Adrenal gland (tissue), 12 donors: ENCODE data around the gene ARHGAP22. TPM values are rescaled to one million over a fixed set of nuclear protein-coding genes. Genes with fewer than 3 reads are reported as not detected.

Source experiments
- DNase-seq, 7 donors: peaks; one replicate each; pipeline ENCODE4 v3.0.0-alpha.2; 2019 to 2020
- H3K27ac ChIP-seq, 5 donors: fragments of 200-600 bp; sonication (generic) in 4 of 5; 1 replicate in 3 of 5; 2 replicates in 2 of 5; pipeline versions ENCODE4 v1.5.1 to v1.8.0; 2016 to 2020; ENCODE audit warnings: mild to moderate bottlenecking in 1 of 5
- H3K27me3 ChIP-seq: fragments of 200-600 bp; 2 replicates; pipeline ENCODE4 v1.8.0; 2021
- H3K36me3 ChIP-seq, 2 donors: fragments of 200-600 bp; replicated peaks in 1 of 2; 1 replicate in 1 of 2; 2 replicates in 1 of 2; pipeline versions ENCODE4 v1.5.1 to v1.8.0; 2018 to 2022
- H3K4me1 ChIP-seq, 2 donors: fragments of 200-600 bp; replicated peaks in 1 of 2; 1 replicate in 1 of 2; 2 replicates in 1 of 2; pipeline versions ENCODE4 v1.5.1 to v1.8.0; 2018 to 2021
- H3K4me3 ChIP-seq, 4 donors: fragments of 200-600 bp; sonication (generic) in 3 of 4; one replicate each; pipeline ENCODE4 v1.5.1; 2016 to 2018
- H3K9me3 ChIP-seq, 3 donors: fragments of 200-600 bp; sonication (generic) in 1 of 3; replicated peaks in 1 of 3; 1 replicate in 2 of 3; 2 replicates in 1 of 3; pipeline versions ENCODE4 v1.5.1 to v1.8.0; 2016 to 2021
- CTCF ChIP-seq, 6 experiments: fragments of 450-650 bp in 4 of 6; fragments of 200-600 bp in 2 of 6; sonication (generic) in 1 of 6; IDR thresholded peaks; 1 replicate in 5 of 6; 2 replicates in 1 of 6; pipeline versions ENCODE4 v1.5.1 to v1.8.0; 2016 to 2021; ENCODE audit warnings: antibody characterized with exemption in 6 of 6, mild to moderate bottlenecking in 2 of 6, moderate library complexity in 1 of 6
- POLR2A ChIP-seq, 2 donors: fragments of 450-650 bp; IDR thresholded peaks; one replicate each; pipeline ENCODE4 v1.6.1; 2017; ENCODE audit warnings: antibody characterized with exemption in 2 of 2, mild to moderate bottlenecking in 2 of 2, moderate library complexity in 1 of 2
- WGBS, 4 donors: extraction: QIAGEN DNeasy Blood & Tissue Kit in 2 of 4; methylation state at CpG; one replicate each; pipeline versions ENCODE4 v1.1.5 to v1.1.7; 2013 to 2017; 5-methylcytosine and 5-hydroxymethylcytosine counted together
- intact Hi-C, 2 donors: fragments of 100-400 bp; cut with DNase I; formaldehyde crosslinking; loops; one replicate each; pipeline versions ENCODE4 v1.14.1 to v1.15.0; 2022 to 2023
- polyA plus RNA-seq, 3 donors: library from polyadenylated mRNA; stranded (reverse); fragments of 200-250 nt in 2 of 3; fragments of 350-450 nt in 1 of 3; fragmentation: Illumina TruSeq in 1 of 3; extraction: RNeasy Lipid Tissue Mini Kit (QIAGEN cat#74804) in 1 of 3; gene quantifications; one replicate each; pipeline ENCODE4 v1.2.3, GENCODE V29; 2013 to 2014
- total RNA-seq, 9 donors: library from RNA; depleted of rRNA in 4 of 9; stranded (reverse); fragments of >200 nt in 4 of 9; fragments of 120-200 nt in 1 of 9; fragmentation: NEBNext Ultra II Directional in 1 of 9; extraction: Animal tissue kit (Norgen Biotek cat#: 25700) in 1 of 9; gene quantifications; one replicate each; pipeline versions ENCODE4 v1.1.0 to v1.2.4, GENCODE V29; 2013 to 2023
- donor health status: healthy with polysubstance abuse.
- donor health status: Bipolar disorder and iron deficiency.
- donor health status: DM: yes; HTN: yes; CAD: no.
- donor health status: DM: no; HTN: no; CAD: no.
- donor health status: DM: no; HTN: no; CAD: no.
- donor health status: DM: yes; HTN: yes; CAD: no.

Gene ARHGAP22
- total and polyA plus RNA-seq, 12 donors: 0.91 to 11.6 (median 4.6) TPM

GRCh38 chr10:48442090-48442808 lies 162.6 kb downstream of the ARHGAP22 start:
- intact Hi-C loops: no loop called here
- DNase-seq: peak in 1 of 7 donors; percentile 45

GRCh38 chr10:48440771-48441170 lies 164.1 kb downstream of the ARHGAP22 start:
- TF ChIP-seq POLR2A (IDR thresholded peaks at IDR 0.05) (no peak), CTCF (IDR thresholded peaks at IDR 0.05) (no peak)
- Histone ChIP-seq H3K27ac (no peak overlapping the region), H3K9me3 (no peaks in the 10 kb centered on the region), H3K4me3 (no peak overlapping the region), H3K4me1 (no peaks in the 10 kb centered on the region), H3K27me3 (no peaks in the 10 kb centered on the region), H3K36me3 (no peaks in the 10 kb centered on the region)
- 93 to 95% (median 93%) methylated on average over 4 of the region's 4 CpGs for WGBS, 4 donors
- intact Hi-C loops: no loop called here
- DNase-seq: no peak

More at GRCh38 chr10:48442090-48442808, 162.6 kb downstream of the ARHGAP22 start:
- Histone ChIP-seq H3K27ac (no peak overlapping the region), H3K9me3 (no peaks in the 10 kb centered on the region), H3K36me3 (no peaks in the 10 kb centered on the region), H3K4me3 (no peak overlapping the region), H3K4me1 (no peaks in the 10 kb centered on the region), H3K27me3 (no peaks in the 10 kb centered on the region)
- 79 to 86% (median 83%) methylated on average over 9 to 11 of the region's 11 CpGs for WGBS, 4 donors
- TF ChIP-seq POLR2A (IDR thresholded peaks at IDR 0.05): no peak

GRCh38 chr10:48439581-48440041 lies 165.3 kb downstream of the ARHGAP22 start:
- peak in 1 of 7 donors; percentile 49 for DNase-seq
- TF ChIP-seq POLR2A (IDR thresholded peaks at IDR 0.05): no peak
- no peak for TF ChIP-seq CTCF (IDR thresholded peaks at IDR 0.05)
- H3K36me3 ChIP-seq: no peaks in the 10 kb centered on the region
- H3K27ac ChIP-seq: no peak overlapping the region
- WGBS, 4 donors: 67 to 82% (median 76%) methylated on average over 10 of the region's 10 CpGs
- no peaks in the 10 kb centered on the region for H3K4me1 ChIP-seq
- intact Hi-C loops: no loop called here
- H3K27me3 ChIP-seq: no peaks in the 10 kb centered on the region
- no peak overlapping the region for H3K4me3 ChIP-seq
- no peaks in the 10 kb centered on the region for H3K9me3 ChIP-seq

- H3K36me3 ChIP-seq: no peaks in the 10 kb centered on the region
- no peak overlapping the region for H3K27ac ChIP-seq
- H3K9me3 ChIP-seq: no peaks in the 10 kb centered on the region
- H3K4me1 ChIP-seq: no peaks in the 10 kb centered on the region
- DNase-seq: no peak
- no peaks in the 10 kb centered on the region for H3K27me3 ChIP-seq
- WGBS, 4 donors: 91 to 100% (median 97%) methylated on average over 2 of the region's 2 CpGs
- H3K4me3 ChIP-seq: no peak overlapping the region
- intact Hi-C loops: no loop called here
- no peak for TF ChIP-seq CTCF (IDR thresholded peaks at IDR 0.05)
- no peak for TF ChIP-seq POLR2A (IDR thresholded peaks at IDR 0.05)
These were observed 165.8 kb downstream of the ARHGAP22 start for GRCh38 chr10:48439031-48439430.

GRCh38 chr10:48437546-48437945 lies 167.3 kb downstream of the ARHGAP22 start:
- WGBS, 4 donors: 94 to 100% (median 95%) methylated on average over 3 of the region's 3 CpGs

More at GRCh38 chr10:48437546-48437945, 167.3 kb downstream of the ARHGAP22 start:
- Histone ChIP-seq H3K9me3 (no peaks in the 10 kb centered on the region), H3K36me3 (no peaks in the 10 kb centered on the region), H3K4me1 (no peaks in the 10 kb centered on the region), H3K4me3 (no peak overlapping the region), H3K27me3 (no peaks in the 10 kb centered on the region), H3K27ac (no peak overlapping the region)
- intact Hi-C loops: no loop called here
- no peak for DNase-seq
- no peak for TF ChIP-seq CTCF (IDR thresholded peaks at IDR 0.05)
- TF ChIP-seq POLR2A (IDR thresholded peaks at IDR 0.05): no peak
